ENCODE results near the gene MAGI2. TPM values are rescaled to one million over a fixed set of nuclear protein-coding genes. Genes with fewer than 3 reads are reported as not detected.

The MAGI2 gene
- total RNA-seq, 1 donor from 2014 or later = 11.4 TPM

- Mint-ChIP-seq H3K27ac (no peak overlapping the region), H3K4me3 (ENCODE audit: low read depth) (no peak overlapping the region)
- DNase-seq (ENCODE audit: low spot score, unreplicated experiment) = no peak
Observed at GRCh38 chr7:78165854-78166253, 1287.6 kb downstream of the MAGI2 start.

GRCh38 chr7:78165454-78165853 lies 1288.0 kb downstream of the MAGI2 start:
- TF ChIP-seq CTCF (IDR thresholded peaks at IDR 0.05; ENCODE audit: unreplicated experiment) = no peak
- no peak for DNase-seq (ENCODE audit: low spot score, unreplicated experiment)
- Mint-ChIP-seq H3K27me3 (no peaks in the 10 kb centered on the region), H3K4me1 (ENCODE audit: low read depth) (no peaks in the 10 kb centered on the region), H3K9me3 (ENCODE audit: low read depth) (no peaks in the 10 kb centered on the region), H3K4me3 (ENCODE audit: low read depth) (no peak overlapping the region), H3K27ac (no peak overlapping the region), H3K36me3 (ENCODE audit: insufficient read depth) (peaks cover 1% of the 10 kb centered on the region)

More at GRCh38 chr7:78165854-78166253, 1287.6 kb downstream of the MAGI2 start:
- H3K36me3 Mint-ChIP-seq (ENCODE audit: insufficient read depth) = peaks cover 1% of the 10 kb centered on the region
- no peak for TF ChIP-seq CTCF (IDR thresholded peaks at IDR 0.05; ENCODE audit: unreplicated experiment)
- H3K27me3 Mint-ChIP-seq = no peaks in the 10 kb centered on the region
- H3K9me3 Mint-ChIP-seq (ENCODE audit: low read depth) = no peaks in the 10 kb centered on the region
- no peaks in the 10 kb centered on the region for H3K4me1 Mint-ChIP-seq (ENCODE audit: low read depth)

GRCh38 chr7:78164459-78164858 lies 1289.0 kb downstream of the MAGI2 start:
- H3K27me3 Mint-ChIP-seq = no peaks in the 10 kb centered on the region
- H3K4me1 Mint-ChIP-seq (ENCODE audit: low read depth) = no peaks in the 10 kb centered on the region
- H3K36me3 Mint-ChIP-seq (ENCODE audit: insufficient read depth) = peaks cover 3% of the 10 kb centered on the region
- TF ChIP-seq CTCF (IDR thresholded peaks at IDR 0.05; ENCODE audit: unreplicated experiment) = no peak
- no peak overlapping the region for H3K27ac Mint-ChIP-seq
- H3K9me3 Mint-ChIP-seq (ENCODE audit: low read depth) = no peaks in the 10 kb centered on the region
- DNase-seq (ENCODE audit: low spot score, unreplicated experiment) = no peak
- H3K4me3 Mint-ChIP-seq (ENCODE audit: low read depth) = no peak overlapping the region

- Mint-ChIP-seq H3K27me3 (peaks cover 3% of the 10 kb centered on the region), H3K9me3 (ENCODE audit: low read depth) (no peaks in the 10 kb centered on the region), H3K4me3 (ENCODE audit: low read depth) (no peak overlapping the region), H3K4me1 (ENCODE audit: low read depth) (no peaks in the 10 kb centered on the region), H3K27ac (no peak overlapping the region), H3K36me3 (ENCODE audit: insufficient read depth) (peaks cover 5% of the 10 kb centered on the region)
- DNase-seq (ENCODE audit: low spot score, unreplicated experiment) = no peak
- TF ChIP-seq CTCF (IDR thresholded peaks at IDR 0.05; ENCODE audit: unreplicated experiment) = no peak
Observed at GRCh38 chr7:78161781-78162180, 1291.7 kb downstream of the MAGI2 start.

- no peaks in the 10 kb centered on the region for H3K4me1 Mint-ChIP-seq (ENCODE audit: low read depth)
- no peak overlapping the region for H3K4me3 Mint-ChIP-seq (ENCODE audit: low read depth)
- H3K9me3 Mint-ChIP-seq (ENCODE audit: low read depth) = no peaks in the 10 kb centered on the region
- DNase-seq (ENCODE audit: low spot score, unreplicated experiment) = no peak
- no peak for TF ChIP-seq CTCF (IDR thresholded peaks at IDR 0.05; ENCODE audit: unreplicated experiment)
- H3K36me3 Mint-ChIP-seq (ENCODE audit: insufficient read depth) = peaks cover 5% of the 10 kb centered on the region
- peaks cover 12% of the 10 kb centered on the region for H3K27me3 Mint-ChIP-seq
- no peak overlapping the region for H3K27ac Mint-ChIP-seq
Observed at GRCh38 chr7:78159545-78159944, 1293.9 kb downstream of the MAGI2 start.
